KMS-11 (cell line): Measurements from ENCODE around the gene ATP6V0D1.

Source experiments
- H2AFZ ChIP-seq: fragments of 200-600 bp; sonication (generic); 2 replicates; pipeline ENCODE4 v1.6.1; 2016; ENCODE audit warnings: antibody characterized with exemption, mixed run types, low read depth
- H3K27ac ChIP-seq: fragments of 200-600 bp; sonication (generic); 2 replicates; pipeline ENCODE4 v1.6.1; 2016; ENCODE audit warnings: mild to moderate bottlenecking, mixed run types
- H3K27me3 ChIP-seq: fragments of 200-600 bp; sonication (generic); 2 replicates; pipeline ENCODE4 v1.6.1; 2017; ENCODE audit warnings: mild to moderate bottlenecking, low read depth, mixed run types, moderate library complexity; ENCODE audit not compliant: insufficient read depth
- H3K36me3 ChIP-seq: fragments of 200-600 bp; sonication (generic); 2 replicates; pipeline ENCODE4 v1.6.1; 2017; ENCODE audit warnings: mild to moderate bottlenecking, mixed run types; ENCODE audit not compliant: insufficient read depth
- H3K4me1 ChIP-seq: fragments of 200-600 bp; sonication (generic); 2 replicates; pipeline ENCODE4 v1.6.1; 2016; ENCODE audit warnings: mild to moderate bottlenecking, low read depth, mixed run types; ENCODE audit not compliant: poor library complexity, severe bottlenecking
- H3K4me2 ChIP-seq: fragments of 200-600 bp; sonication (generic); 2 replicates; pipeline ENCODE4 v1.7.0; 2016; ENCODE audit warnings: mild to moderate bottlenecking, mixed run types
- H3K4me3 ChIP-seq: fragments of 200-600 bp; sonication (generic); IDR thresholded peaks from 2 replicates; pipeline ENCODE4 v1.6.1; 2017; ENCODE audit warnings: low read depth, low read length, mixed read lengths; ENCODE audit not compliant: insufficient read depth
- H3K79me2 ChIP-seq: fragments of 200-600 bp; sonication (generic); 2 replicates; pipeline ENCODE4 v1.6.1; 2016; ENCODE audit warnings: low read depth, mixed run types; ENCODE audit not compliant: insufficient read depth
- H3K9ac ChIP-seq: fragments of 200-600 bp; sonication (generic); 2 replicates; pipeline ENCODE4 v1.6.1; 2016; ENCODE audit warnings: mild to moderate bottlenecking, mixed run types
- H4K20me1 ChIP-seq: fragments of 200-600 bp; sonication (generic); 2 replicates; pipeline ENCODE4 v1.6.1; 2016; ENCODE audit warnings: mild to moderate bottlenecking, mixed run types; ENCODE audit not compliant: insufficient read depth
- TF ChIP-seq, protein P1 (sequence below): fragments of 200-600 bp; sonication (generic); conservative IDR thresholded peaks from 2 replicates; pipeline ENCODE4 v1.6.1; 2017; ENCODE audit warnings: low read depth, mild to moderate bottlenecking, antibody characterized with exemption, low read length, moderate library complexity, mixed read lengths

Gene ATP6V0D1

DNA sequence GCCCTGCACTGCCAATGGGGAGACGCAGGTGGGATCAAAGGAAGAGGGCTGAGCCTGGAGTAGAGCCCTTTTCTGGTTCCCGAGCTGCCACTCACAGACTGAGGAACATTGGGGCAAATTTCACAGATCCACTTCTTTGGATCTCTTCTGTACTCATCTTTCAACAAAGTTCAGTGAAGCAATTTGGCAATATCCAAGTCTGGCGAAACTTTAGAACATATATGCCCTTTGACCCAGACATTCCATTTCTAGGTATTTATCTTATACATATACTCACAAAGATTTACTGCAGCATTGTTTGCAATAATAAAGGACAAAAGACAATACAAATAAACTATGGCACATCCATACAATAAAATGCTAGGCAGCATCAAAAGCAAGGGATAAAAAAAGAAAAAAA, 69.6 kb downstream of the ATP6V0D1 start:
- H2AFZ ChIP-seq, result no peak overlapping the region
- H3K27ac ChIP-seq, result no peak overlapping the region
- TF ChIP-seq, protein P1, sequence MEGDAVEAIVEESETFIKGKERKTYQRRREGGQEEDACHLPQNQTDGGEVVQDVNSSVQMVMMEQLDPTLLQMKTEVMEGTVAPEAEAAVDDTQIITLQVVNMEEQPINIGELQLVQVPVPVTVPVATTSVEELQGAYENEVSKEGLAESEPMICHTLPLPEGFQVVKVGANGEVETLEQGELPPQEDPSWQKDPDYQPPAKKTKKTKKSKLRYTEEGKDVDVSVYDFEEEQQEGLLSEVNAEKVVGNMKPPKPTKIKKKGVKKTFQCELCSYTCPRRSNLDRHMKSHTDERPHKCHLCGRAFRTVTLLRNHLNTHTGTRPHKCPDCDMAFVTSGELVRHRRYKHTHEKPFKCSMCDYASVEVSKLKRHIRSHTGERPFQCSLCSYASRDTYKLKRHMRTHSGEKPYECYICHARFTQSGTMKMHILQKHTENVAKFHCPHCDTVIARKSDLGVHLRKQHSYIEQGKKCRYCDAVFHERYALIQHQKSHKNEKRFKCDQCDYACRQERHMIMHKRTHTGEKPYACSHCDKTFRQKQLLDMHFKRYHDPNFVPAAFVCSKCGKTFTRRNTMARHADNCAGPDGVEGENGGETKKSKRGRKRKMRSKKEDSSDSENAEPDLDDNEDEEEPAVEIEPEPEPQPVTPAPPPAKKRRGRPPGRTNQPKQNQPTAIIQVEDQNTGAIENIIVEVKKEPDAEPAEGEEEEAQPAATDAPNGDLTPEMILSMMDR, result no peak
- no peak overlapping the region for H3K4me2 ChIP-seq
- H3K79me2 ChIP-seq, result no peaks in the 10 kb centered on the region
- no peaks in the 10 kb centered on the region for H3K27me3 ChIP-seq
- H3K9ac ChIP-seq, result no peak overlapping the region
- H4K20me1 ChIP-seq, result no peaks in the 10 kb centered on the region
- no peaks in the 10 kb centered on the region for H3K36me3 ChIP-seq
- no peak overlapping the region for H3K4me3 ChIP-seq
- peaks cover 3% of the 10 kb centered on the region for H3K4me1 ChIP-seq

DNA sequence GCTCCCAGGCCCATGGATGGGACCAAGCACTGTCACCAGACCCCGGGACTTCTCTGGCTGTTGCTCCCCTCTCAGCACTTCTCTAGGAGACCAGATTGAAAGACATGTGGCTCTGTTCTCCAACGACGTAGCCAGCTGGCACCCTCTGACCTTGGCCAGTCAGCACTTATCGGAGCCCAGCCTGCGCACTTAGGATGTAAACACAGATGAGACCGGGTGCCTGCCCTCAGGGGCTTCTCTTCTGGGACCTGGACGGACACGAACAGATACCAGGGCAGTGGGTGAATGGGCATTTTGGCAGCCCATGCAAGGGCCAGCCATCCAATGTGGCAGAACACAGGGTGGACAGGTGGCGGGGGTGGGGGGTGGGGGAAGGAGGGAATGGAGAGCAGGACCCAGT, 71.3 kb downstream of the ATP6V0D1 start:
- H3K27me3 ChIP-seq, result no peaks in the 10 kb centered on the region
- no peaks in the 10 kb centered on the region for H4K20me1 ChIP-seq
- H3K4me2 ChIP-seq, result no peak overlapping the region
- H3K4me3 ChIP-seq, result no peak overlapping the region
- no peak overlapping the region for H3K9ac ChIP-seq
- H3K4me1 ChIP-seq, result no peaks in the 10 kb centered on the region
- no peak overlapping the region for H2AFZ ChIP-seq
- H3K27ac ChIP-seq, result no peak overlapping the region
- H3K36me3 ChIP-seq, result no peaks in the 10 kb centered on the region
- TF ChIP-seq, protein P1, result no peak
- H3K79me2 ChIP-seq, result no peaks in the 10 kb centered on the region

DNA sequence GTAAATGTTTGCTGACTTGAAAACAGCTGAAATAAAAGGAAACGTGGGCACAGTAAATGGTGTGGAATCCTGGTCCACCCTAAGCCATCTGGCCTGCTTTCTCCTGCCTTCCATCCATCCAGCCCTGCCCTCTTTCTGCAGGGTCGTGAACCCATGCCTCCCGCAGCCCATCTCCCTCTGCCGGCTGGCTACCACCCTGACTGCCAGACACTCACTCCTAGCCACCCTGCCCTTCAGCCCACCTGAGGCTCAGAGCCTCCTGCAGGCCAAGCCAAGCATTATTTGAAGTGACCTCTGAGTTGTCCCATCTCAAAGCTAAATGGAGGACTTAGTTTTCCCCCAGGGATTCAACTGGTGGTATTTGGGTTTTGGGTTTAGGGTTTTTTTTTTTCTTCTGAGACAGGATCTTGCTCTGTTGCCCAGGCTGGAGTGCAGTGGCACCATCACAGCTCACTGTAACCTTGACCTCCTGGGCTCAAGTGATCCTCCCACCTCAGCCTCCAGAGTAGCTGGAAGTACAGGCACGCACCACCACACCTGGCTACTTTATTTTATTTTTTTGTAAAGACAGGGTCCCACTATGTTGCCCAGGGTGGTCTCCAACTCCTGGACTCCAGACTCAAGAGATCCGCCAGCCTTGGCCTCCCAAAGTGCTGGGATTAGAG, 73.0 kb downstream of the ATP6V0D1 start:
- Histone ChIP-seq H3K9ac (no peak overlapping the region), H3K4me3 (no peak overlapping the region), H2AFZ (no peak overlapping the region), H4K20me1 (no peaks in the 10 kb centered on the region), H3K27me3 (no peaks in the 10 kb centered on the region), H3K27ac (no peak overlapping the region), H3K79me2 (no peaks in the 10 kb centered on the region), H3K4me1 (no peaks in the 10 kb centered on the region), H3K4me2 (no peak overlapping the region), H3K36me3 (no peaks in the 10 kb centered on the region)
- TF ChIP-seq, protein P1, result no peak

DNA sequence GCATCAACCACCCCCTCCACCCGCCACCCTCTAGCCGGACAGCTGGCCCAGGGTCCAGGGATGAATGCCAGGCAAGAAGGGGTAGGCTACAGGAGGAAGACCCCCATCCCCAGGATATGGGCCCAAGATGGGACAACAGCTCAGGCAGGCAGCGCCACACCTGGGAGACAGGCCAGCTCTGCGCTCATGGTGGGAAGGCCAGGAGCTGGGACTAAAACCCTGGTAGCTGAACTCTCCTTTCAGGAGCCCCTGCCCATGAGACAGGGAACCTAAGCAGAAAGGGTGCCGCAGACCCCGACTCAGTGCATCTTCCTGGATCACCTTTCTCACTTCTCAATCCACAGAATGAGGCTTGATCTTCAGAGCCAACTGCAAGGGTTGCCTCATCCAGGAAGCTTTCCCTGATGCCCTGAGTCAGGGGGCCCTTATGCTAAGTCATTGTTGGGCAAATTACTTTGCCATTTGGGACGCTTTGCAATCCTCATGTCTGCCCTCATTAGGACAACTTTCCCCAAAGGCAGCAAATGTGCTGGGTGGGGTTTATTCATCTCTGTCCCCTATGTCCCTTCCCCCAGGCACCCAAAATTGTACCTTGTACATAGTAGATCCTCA, 73.7 kb downstream of the ATP6V0D1 start:
- Histone ChIP-seq H3K79me2 (no peaks in the 10 kb centered on the region), H2AFZ (no peak overlapping the region), H3K27me3 (no peaks in the 10 kb centered on the region), H3K36me3 (no peaks in the 10 kb centered on the region), H3K4me1 (no peaks in the 10 kb centered on the region), H3K9ac (no peak overlapping the region), H4K20me1 (no peaks in the 10 kb centered on the region), H3K4me2 (no peak overlapping the region), H3K27ac (no peak overlapping the region), H3K4me3 (no peak overlapping the region)
- TF ChIP-seq, protein P1, result no peak
